Stimulated activated CD4-positive, alpha-beta T cell treated with anti-CD3 and anti-CD28 coated beads, Interleukin-1b, Interleukin-23, amount 100 ng/mL, for 24 hours (primary cell): Measurements from ENCODE around the gene MGLL.

Experiments used
- DNase-seq, 4 experiments: peaks; one replicate each; pipeline ENCODE4 v3.0.0-alpha.2; 2020; ENCODE audit warnings: low read depth in 4 of 4, low spot score in 1 of 4

The MGLL gene

DNA sequence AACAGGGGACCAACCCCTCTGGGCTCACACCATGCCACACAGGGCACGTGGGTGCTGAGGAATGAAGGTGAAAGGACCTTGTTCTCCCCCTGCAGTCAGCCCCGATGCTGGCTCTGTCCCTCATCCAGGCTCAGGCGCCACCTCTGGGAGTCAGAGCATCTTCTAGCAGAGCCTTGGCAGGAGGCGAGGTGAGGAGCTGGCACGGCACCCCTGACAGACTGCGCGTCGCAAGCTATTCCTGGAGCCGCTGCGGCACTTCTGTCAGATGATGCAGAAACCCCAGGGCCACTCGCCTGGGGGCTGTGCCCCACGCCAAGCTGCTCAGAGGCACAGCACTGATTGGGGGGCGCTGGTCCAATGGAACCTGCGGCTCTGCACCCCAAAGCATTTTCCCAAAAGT lies 62.0 kb downstream of the MGLL start:
- no peak for DNase-seq

DNA sequence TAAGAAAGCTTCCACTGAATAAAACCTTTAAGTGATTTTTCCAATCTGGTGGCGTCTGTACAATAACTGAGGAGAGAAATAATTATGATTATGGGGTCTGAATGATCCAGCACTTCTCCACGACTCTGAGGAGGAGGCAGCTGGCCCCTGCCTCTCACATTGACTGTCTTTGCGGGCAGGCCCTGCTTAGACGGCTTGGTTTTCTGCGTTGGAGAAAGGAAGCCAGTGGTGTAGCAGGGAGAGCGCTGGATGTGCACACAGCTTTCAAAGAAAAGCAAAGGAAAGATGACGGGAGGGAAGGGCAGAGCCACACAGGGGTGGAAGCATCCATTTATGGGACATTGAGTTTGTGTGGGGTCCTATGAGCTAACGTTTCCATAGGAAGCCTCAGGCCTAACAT lies 62.5 kb downstream of the MGLL start:
- no peak for DNase-seq

DNA sequence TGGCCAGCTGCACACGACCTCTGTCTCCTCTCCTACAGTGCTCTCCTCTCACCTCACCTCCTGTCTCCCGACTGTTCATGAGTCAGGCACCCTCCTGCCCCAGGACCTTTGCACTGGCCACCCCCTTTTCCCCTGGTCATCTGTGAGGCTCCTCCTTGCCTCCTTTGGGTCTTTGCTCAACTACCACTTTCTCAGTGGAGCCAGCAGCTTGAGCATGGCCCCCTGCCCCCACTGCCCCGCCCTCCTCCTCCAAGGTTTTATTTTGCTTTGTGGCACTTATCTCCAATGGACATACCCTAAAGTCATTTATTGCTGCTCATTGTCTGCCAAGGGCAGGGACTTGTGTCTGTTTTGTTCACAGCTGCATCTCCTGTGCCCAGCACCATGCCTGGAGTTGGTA lies 64.3 kb downstream of the MGLL start:
- DNase-seq, result no peak

DNA sequence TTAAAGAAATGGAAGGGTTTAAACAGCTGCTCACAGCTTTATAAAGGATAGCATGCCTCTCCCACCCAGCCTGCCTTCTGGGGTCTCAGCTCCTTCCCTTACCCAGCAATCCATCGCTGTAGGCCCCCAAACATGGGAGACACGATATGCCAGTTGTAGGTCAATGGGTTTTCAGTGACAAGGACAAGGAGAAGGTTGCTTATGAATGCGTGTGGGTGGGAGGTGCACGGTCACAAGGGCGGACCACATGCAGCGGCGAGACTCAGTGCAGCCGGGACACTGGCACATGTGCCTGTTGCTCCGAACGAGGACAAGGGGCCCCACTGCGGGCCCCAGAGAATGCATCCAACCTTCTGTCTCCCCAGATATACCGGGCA lies 67.0 kb downstream of the MGLL start:
- DNase-seq, result no peak

DNA sequence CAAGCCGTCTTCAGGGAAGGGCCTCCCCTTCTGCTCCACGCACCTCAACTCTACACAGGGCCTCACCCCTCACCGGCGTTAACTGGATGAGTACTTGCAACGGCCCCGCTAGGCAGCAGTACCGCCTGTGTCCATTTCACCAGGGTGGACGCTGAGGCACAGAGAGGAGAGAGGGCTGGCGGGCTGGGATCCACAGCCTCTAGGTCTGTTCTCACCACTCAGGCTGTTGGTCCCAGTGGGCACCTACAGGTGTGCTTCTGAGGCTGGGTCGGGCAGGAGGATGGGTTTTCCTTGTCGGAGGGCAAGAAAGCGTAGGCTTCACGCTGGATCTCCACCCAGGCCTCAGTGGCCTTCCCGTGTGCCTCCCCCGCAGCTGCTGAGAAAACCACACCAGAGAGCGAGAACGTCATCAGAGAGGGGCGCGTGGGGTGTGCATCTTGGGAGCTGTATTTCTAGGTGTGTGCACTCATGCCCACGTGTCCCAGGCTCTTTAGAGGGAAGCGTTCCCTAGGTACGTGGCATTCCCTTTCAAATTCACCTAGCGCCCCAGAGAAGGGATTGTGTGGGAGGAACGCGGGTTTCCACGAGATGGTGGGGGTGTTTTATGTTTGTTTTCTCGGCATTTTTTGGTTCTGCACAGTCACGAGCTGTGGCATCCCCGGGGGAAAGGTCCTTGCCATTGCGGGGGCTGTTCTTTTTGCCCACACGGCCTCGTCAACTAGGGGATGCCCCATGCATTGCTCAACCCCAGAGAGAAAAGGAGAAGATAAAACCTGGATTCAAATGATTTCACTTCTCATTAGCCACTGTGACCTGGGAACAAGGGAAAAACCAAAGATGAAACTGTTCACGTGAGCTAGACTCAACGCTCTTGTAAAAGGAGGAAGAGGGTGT lies 67.7 kb downstream of the MGLL start:
- DNase-seq, result peak in 2 of 4 experiments; percentile 20 to 24

DNA sequence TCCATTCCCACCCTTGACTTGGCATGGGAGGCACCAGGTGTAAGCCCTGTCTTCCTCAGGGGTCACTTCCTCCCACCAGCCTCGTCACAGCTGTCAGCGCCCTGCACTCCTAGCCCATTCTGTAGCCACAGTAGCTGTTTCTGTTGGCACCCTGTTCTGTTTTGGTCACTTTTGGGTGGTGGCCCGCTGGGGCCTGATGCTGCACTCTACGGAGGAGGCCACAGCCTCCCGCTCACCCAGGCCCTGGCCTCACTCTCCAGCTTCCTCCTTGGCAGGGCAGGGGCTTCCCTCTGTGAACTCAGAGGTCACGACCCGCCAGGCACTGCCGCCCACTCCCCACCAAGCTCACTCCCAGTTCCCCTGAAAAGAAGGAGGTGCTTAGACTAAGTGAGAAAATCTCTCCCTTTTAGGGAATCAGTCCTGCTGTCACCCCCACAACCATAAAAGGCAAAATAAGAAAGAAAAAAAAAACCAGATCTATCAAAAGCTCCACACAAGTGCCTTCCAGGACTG lies 68.4 kb downstream of the MGLL start:
- DNase-seq, result no peak

DNA sequence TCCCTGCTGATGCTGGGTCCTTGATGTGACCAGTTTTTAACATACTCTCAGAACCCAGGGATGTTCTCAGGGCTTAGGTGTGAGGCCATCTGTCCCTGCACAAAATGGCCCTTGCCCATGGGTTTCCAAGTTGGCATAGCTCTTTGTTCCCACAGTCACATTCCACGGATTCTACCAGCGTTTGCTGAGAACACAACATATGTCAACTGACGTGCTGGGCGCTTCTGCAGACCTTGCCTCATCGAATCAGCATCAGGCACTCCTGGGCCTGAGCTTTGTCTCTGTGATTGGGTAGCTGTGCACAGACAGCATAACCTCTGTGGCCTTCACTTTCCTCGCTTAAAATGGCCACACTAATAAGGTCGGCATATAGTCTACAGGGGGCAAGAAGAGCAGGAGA lies 69.0 kb downstream of the MGLL start:
- DNase-seq, result no peak

DNA sequence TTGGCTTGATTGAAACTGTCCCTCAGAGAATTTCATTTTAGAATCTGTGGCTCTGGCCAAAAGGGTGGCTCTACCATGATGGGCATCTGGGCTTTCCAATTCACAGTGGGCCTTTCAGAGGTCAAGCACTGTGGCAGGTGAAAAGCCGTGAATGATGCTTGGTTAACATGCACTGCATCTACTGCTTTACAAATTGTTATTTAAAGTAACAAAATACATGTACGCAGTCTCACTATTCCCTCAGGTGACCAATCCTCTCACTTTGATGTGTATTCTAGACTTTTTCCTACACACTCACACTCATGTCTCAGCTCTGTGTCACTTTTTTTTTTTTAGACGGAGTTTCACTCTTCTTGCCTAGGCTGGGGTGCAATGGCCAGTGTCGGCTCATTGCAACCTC lies 70.5 kb downstream of the MGLL start:
- no peak for DNase-seq

DNA sequence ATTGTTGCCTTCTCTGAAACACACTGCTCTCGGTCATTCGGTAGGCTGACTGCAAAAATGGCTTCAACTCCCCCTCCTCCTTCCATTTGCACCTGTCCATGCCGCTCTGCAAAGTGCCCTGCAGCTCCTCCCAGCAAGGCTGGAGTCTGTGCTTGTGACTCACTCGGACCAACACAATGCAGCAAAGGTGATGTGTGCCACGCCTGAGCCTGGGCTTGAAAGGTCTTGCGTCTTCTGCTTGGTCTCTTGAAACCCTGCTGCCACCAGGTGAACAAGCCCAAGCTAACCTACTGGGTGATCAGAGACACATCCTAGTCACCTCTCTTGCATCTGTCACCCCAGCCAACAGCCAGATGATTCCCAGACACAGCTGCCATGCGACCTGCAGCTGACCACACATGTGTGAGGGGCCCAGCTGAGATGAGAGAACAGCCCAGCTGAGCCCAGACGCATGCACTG lies 71.1 kb downstream of the MGLL start:
- no peak for DNase-seq

DNA sequence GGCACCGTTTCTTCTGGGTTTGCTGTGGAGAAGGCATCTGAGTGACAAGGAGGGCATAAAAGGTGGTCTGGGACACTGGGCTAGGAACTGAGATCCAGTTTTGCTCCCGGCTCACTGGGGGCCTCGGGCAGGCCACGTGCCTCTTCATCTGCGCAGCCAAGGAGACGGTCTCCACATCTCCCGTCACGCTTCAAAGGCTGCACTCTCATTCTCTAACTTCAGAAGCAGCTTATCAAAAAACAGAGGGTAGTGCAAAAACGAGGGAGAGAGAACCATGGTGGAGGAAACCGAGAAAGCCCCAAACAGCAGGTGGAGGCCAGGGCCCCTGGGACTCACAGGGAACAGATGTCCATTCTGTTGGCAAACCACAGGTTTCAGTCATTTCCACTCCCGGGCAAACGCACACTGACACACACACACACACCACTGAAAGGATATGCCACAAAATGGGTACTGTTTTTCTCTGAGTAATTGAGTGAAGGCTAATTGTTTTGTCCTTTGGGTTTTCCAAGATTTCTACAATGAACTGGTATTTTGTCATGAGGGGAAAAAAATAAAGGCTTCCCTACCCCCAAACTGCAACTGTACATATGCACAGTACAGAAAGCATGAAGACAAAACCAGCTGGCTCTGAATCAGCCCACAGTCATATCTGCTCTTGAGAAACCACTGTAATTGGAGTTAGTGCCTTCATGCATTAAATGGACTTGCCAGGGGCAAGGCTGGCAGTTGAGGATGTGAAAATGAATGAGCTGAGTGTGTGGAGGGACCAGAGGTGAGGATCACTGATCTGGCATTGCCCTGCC lies 71.9 kb downstream of the MGLL start:
- DNase-seq, result no peak

DNA sequence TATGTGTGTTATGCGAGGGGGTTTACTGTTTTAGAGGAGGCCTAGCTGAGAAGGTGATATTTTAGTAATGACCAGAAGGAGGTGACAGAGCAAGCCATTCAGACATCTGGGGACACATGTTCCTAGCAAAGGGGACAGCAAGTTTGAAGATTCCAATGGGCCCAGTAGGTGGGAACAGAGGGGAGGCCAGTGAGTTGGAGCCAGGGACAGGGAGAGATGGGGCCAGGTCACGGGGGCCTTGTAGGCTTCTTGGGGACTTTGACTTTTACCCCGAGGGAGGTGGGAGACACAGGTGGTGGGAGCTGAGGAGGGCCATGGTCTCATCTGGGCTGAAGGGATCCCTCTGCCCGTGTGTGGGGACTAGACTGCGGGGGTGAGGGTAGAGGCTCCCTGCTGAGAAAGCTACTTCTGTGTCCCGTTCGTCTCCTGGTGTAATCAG lies 72.5 kb downstream of the MGLL start:
- DNase-seq, result no peak

DNA sequence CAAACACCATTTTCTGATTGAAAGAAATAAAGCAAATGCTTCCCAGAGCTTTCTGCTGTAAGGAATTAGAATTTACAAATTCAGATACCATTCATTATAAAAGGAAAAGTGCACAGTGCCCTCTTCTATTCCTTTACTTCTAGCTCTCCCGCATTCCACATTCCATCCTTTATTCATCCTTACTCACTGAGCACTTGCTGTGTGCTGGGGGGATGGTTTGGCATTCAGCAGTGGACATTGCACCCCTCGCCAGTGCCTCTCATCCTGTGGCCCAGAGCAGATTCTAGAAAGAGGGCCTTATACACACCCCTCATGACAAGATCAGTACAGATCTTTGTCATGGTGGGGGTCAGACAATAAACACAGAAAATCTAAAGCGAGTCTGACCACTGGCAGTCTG lies 73.0 kb downstream of the MGLL start:
- DNase-seq, result no peak

DNA sequence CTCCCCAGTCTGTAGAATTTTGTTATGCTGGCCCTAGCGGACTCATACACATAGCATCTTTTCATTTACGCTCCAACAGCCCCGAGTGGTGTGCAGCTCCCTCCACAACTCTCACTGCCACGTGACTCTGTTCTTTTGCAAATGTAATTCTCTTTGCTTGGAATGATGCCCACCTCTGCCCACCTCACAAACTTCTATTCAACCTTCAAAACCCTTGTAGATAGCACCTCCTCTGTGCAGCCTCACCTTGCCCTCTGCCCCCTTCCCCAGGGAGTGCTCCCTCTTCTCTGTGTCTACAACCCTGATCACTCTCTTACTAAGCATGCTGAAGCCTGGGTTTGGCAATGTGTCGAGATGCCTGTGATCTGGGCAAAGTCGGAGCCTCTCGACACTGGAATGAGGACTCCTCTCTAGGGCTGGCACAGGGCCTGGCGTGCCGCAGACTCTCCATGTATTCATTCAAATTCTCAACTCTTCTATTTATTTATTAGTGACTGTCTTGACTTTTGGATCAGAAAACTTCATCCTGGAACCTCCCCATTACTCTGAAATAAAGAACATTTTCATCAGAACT lies 73.5 kb downstream of the MGLL start:
- DNase-seq, result no peak

DNA sequence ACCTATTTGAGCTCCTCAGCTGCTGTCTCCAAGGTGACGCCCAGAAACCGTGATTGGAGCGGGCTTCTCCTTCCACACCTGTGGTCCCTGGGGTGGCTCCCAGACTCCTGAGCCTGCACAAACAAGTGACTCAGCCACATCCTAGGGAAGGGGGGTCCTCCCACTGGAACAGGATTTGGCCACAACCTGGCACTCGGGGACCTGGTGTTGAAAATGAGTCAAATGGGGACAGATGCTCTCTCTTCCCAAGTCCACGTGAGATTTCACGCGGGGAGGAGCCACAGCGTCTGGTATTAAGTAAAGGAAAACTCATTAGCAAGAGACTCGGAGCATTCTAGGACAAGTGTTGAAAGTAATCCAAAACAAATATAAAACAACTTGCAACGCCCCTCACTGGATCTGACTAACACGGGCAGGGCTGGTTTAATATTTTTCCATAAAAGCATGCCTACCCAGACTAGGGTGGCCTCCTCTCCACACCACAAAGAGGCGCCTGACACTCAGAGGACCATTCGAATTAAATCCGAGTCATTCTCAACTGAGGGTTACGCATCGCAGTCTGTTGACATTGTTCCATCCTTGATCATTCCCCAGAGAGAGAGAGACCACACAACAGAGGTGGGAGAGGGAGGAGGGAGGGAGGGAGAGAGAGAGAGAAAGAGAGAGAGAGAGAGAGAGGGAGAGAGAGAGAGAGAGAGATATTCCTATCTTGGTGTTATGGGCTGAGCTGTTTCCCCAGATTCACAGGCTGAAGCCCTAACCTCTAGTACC lies 74.4 kb downstream of the MGLL start:
- no peak for DNase-seq

DNA sequence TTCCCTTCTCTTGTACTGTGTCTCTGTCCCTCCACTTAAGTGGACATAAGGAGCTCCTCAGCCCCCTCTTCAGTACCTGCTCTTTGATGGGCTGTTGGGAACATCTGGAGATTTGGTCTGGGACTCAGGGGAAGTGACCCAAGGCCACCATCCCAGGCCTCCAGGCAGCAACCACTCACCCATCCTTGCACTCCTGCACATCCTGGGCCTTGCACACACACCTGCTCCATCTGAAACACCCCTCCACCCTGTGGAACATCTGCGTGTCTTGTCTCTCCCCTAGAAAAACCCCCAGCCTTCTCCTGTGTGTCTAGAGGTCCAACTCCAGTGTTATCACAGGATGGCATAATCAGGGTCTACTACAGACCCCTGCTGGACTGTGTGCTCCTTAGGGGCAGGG lies 75.2 kb downstream of the MGLL start:
- no peak for DNase-seq

DNA sequence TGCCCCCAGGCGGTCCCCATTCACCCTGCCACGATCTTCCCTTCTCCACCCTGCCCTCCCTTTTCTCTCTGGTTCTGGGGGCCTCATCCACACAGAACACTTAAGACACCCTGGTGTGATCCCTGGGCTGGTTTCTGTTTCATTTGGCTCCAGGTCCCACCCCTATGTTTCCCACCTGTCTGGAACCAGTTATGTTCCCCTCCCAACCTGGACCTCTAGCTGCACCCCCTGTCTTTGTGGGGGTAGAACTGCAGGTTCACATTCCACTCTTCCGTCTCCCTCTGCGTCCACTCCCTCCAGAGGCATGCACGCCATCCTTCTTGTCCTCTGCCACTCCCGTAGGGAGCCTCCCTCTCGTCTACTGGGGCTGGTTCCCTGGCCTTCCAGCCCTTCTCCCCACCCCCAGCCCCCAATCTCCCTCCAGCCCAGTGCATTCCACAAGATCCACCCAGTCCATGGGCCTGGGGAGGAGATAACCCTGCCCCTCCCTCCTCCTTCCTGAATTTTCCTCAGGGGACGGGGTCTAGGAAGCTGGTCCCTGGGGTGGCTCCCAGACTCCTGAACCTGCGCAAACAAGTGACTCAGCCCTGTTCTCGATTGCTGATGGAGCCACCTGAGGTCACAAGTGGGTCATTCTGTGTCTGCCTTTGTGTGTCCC lies 75.8 kb downstream of the MGLL start:
- no peak for DNase-seq

DNA sequence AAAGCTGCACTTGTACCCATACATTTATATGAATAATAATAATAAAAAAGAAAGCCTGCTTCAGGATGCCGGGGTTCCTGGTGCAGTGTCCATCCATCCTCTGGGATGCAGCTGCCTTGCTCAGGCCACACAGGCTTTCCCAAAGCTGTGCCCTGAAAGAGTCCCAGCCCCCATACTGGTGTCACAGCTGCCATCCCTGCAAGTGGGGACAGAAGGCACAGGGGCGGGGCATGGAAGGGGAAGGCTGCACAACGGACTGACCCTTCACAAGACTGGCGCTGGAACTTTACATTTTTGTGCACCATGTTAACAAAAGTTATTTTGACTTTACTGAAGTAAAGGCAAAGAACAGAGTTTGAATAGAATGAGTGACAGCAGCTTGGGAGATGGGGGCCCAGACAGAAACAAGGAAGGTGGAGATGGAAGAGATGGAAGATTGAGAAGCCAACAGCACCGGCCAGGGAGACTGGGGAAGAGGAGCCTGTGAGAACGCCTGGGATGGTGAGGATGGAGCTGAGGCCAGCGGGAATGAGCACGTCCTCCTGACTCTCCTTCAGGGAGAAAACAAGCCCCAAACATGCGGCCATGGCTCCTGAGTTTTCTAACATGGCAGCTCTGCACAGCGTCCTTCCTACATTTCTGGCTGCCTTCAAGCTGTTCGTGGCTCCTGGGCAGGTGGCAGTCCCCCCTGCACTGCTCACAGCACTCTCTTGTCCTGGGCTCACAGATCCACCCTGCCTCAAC lies 76.5 kb downstream of the MGLL start:
- no peak for DNase-seq

DNA sequence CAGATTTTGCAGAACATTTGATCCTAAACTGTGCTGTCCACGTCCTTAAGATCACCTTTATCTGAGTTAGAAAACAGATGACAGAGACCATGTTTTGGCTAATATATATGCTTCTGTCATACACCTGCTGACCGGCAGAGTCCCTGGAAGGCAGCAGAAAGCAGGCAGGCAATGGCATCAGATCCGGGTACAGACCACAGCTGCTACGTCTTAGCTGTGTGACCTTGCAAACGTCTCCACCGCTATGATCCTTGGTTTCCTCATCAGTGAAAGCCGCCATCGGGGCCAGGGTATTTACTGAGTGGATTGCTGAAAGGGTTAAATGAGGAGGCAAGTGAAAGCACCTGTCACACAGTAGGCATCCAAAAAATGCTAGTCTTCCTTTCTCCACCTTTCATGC lies 77.4 kb downstream of the MGLL start:
- DNase-seq, result no peak

DNA sequence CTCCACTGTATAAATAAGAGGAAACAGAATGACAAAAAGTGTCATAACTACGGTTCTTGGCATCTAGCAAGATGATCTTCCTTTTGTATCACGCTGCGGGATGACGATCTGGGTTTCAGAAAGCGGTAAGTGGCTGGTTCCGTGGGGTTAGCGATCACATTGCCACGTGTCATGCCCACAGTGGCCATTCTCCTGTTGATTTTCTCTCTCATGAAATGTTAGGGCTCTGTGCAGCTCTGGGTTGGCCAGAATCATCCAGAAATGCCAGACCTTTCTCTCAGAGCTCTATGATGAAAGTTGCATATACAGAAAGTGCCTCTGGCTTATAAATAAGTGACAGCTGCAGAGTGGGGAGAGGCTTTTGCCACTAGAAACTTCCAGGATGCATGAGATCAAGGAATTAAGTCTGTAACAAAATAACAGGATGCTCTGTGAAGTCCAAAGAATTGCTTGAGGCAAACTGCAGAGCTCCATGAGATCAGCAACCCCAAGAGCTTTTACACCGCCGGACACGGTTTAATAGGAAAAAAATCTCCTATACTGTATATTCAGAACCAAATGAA lies 78.0 kb downstream of the MGLL start:
- DNase-seq, result no peak
